GM12873 (cell line): Measurements from ENCODE around the gene RIN3.

Source experiments
- TF ChIP-seq, protein P1 (sequence below): IDR thresholded peaks from 2 replicates; pipeline ENCODE4 v1.5.1; 2012; ENCODE audit warnings: low read depth, mild to moderate bottlenecking, moderate library complexity, low read length, control low read depth; ENCODE audit not compliant: insufficient read depth; ENCODE audit errors: missing control alignments

RIN3 gene

DNA sequence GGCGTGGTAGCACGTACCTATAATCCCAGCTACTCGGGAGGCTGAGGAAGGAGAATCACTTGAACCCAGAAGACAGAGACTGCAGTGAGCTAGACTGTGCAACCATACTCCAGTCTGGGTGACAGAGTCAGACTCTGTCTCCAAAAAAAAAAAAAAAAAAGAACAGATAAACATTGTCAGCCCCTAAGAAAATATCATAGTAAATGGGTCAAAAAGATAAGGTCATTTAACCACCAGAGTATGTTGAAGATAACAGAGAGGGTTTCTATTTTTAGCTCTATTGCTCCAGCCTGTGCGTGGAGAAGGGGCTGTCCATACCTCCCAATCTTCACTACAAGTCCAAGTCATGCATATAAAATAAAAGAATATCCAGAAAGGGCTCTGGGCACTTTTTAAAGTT, 219.4 kb downstream of the RIN3 start:
- TF ChIP-seq, protein P1, sequence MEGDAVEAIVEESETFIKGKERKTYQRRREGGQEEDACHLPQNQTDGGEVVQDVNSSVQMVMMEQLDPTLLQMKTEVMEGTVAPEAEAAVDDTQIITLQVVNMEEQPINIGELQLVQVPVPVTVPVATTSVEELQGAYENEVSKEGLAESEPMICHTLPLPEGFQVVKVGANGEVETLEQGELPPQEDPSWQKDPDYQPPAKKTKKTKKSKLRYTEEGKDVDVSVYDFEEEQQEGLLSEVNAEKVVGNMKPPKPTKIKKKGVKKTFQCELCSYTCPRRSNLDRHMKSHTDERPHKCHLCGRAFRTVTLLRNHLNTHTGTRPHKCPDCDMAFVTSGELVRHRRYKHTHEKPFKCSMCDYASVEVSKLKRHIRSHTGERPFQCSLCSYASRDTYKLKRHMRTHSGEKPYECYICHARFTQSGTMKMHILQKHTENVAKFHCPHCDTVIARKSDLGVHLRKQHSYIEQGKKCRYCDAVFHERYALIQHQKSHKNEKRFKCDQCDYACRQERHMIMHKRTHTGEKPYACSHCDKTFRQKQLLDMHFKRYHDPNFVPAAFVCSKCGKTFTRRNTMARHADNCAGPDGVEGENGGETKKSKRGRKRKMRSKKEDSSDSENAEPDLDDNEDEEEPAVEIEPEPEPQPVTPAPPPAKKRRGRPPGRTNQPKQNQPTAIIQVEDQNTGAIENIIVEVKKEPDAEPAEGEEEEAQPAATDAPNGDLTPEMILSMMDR = no peak

DNA sequence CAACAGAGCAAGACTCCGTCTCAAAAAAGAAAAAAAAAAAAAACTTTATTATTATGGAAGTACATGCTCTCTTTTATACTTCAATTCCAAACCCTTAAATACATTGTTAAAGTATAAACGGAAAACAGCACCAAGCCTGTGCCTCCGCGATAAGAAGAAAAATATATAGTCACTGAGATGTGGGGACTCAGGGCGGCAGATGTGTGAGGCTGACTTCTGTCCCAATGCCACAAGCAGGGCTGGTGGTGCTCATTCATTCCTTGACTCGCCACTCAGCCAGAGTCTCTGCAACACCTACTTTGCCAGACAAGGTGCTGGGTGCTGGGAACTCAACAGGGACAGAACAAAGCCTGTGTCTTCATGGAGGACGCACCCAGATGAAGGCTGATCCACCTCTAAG, 221.0 kb downstream of the RIN3 start:
- TF ChIP-seq, protein P1 = no peak

DNA sequence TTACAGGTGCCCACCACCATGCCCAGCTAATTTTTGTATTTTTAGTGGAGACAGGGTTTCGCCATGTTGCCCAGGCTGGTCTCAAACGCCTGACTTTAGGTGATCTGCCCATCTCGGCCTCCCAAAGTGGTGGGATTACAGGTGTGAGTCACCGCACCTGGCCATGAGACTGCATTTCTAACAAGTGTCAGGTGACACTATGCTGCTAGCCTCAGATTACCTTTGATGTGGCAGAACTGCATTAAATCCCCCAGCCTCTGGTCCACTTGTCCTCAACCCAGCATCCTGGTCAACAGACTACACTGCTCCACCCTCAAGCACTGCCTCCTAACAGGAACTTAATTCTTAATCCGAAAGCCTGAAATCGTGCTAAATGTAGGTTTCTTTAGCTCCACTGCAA, 221.8 kb downstream of the RIN3 start:
- TF ChIP-seq, protein P1 = no peak

DNA sequence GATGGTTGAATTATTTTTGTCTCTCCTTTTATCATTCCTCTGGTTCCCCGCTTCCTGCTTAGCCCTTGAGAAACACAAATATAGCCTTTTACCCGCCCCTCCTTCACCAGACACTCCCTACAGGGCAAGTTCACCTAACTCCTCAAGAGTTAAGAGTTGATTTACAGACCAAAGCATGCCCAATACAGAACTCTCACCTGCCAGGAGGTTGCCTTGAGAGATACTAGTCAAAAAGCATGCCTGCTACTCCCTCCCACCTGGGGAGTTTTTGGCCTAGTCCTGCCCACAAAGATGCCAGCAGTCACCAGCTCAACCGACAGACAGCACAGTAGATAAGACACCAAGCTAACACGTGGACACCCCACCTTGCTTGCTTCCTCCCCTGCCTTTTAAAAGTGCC, 223.6 kb downstream of the RIN3 start:
- TF ChIP-seq, protein P1 = no peak

DNA sequence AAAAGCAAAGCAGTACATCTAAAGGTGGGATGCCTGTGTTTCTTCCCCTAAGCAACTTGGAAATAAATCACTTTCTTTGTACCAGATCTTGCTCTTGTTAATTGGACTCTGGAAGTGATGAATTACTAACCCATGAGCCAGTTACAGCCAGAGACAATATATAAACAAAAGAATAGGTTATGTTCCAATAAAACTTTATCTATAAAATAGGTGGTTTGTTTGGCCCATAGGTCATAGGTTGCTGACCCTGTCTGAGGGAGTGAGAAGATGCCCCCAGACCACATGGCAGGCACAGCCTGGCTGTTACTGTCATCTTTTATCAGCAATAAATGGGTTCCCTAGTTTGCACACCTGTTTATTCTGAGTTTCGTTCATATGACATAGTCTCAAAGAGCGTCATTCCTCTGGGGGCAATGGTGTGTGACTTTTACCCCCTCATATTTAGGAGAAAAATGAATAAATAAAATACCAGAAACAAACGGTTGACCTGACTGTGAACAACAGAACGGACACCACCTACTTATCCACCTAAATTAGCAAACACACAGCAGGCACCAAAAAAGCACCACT, 224.1 kb downstream of the RIN3 start:
- TF ChIP-seq, protein P1 = no peak
